ENCODE measurements around the gene COCH. TPM values are rescaled to one million over a fixed set of nuclear protein-coding genes. Genes with fewer than 3 reads are reported as not detected.

Gene COCH
- total RNA-seq, 1 donor from 2014 or later: 0.79 TPM

DNA sequence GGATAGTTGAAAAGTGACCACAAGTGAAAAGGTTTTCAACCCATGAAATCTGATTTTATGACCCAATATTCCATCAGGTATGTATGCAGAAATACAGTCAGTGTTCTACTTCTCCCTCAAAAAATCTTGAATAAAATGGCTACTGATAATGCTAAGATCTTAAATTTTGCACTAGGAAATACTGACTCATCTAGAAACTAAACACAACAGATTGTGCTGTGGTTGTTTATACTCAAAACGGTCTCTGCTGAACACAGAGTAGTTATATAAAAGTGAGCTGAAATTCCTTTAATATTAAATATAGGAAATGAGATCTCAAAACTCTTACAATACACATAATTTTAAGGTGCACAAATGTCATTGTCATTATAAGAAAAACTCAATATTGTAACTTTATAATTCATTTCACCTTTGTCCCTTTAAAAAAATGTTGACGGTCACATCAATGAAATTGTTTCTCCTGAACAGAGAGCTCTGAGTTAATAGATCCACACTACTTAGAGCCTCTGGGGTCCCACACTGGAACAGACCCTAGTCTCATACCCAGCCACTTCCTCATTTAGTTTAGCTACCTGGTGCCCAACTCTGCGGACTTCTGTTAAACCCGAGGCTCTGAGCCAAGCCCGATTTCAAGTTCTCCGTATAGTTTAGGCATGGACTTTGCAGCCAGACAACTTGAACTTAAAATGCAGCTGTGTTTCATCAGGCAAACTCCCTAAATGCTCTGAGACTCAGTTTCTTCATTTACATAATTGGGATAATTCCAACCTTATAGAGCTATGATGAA is 9.3 kb downstream of the COCH start:
- Histone ChIP-seq H3K79me2 (ENCODE audit: insufficient read depth, low read length) (no peaks in the 10 kb centered on the region), H3K27me3 (ENCODE audit: insufficient read depth, low read length) (no peaks in the 10 kb centered on the region), H3K4me3 (ENCODE audit: insufficient read depth, low read depth, low read length) (no peak overlapping the region), H3K4me1 (ENCODE audit: insufficient read depth, low read length) (no peaks in the 10 kb centered on the region), H3K9me3 (ENCODE audit: insufficient read depth, low read depth, low read length) (no peaks in the 10 kb centered on the region), H3K9ac (ENCODE audit: low read length) (no peak overlapping the region), H3K27ac (ENCODE audit: low read depth, low read length) (no peak overlapping the region), H2AFZ (ENCODE audit: low read depth, low read length) (no peak overlapping the region), H4K20me1 (ENCODE audit: insufficient read depth, low read length) (no peaks in the 10 kb centered on the region), H3K36me3 (ENCODE audit: insufficient read depth, low read length) (no peaks in the 10 kb centered on the region), H3K4me2 (ENCODE audit: low read length) (no peak overlapping the region)
- FAIRE-seq: no peak
- no peak for TF ChIP-seq EZH2 (IDR thresholded peaks at IDR 0.05; ENCODE audit: insufficient read depth, low read length)
- TF ChIP-seq, protein P1, sequence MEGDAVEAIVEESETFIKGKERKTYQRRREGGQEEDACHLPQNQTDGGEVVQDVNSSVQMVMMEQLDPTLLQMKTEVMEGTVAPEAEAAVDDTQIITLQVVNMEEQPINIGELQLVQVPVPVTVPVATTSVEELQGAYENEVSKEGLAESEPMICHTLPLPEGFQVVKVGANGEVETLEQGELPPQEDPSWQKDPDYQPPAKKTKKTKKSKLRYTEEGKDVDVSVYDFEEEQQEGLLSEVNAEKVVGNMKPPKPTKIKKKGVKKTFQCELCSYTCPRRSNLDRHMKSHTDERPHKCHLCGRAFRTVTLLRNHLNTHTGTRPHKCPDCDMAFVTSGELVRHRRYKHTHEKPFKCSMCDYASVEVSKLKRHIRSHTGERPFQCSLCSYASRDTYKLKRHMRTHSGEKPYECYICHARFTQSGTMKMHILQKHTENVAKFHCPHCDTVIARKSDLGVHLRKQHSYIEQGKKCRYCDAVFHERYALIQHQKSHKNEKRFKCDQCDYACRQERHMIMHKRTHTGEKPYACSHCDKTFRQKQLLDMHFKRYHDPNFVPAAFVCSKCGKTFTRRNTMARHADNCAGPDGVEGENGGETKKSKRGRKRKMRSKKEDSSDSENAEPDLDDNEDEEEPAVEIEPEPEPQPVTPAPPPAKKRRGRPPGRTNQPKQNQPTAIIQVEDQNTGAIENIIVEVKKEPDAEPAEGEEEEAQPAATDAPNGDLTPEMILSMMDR (IDR thresholded peaks at IDR 0.05; ENCODE audit: insufficient read depth, low read depth, low read length): no peak
- H3K36me3 Mint-ChIP-seq (ENCODE audit: low read depth, unreplicated experiment): no peaks in the 10 kb centered on the region
- no peaks in the 10 kb centered on the region for H3K9me3 Mint-ChIP-seq (ENCODE audit: unreplicated experiment)
- H3K27ac Mint-ChIP-seq (ENCODE audit: unreplicated experiment): no peak overlapping the region
- no peaks in the 10 kb centered on the region for H3K4me1 Mint-ChIP-seq (ENCODE audit: low read depth, unreplicated experiment)
- no peak overlapping the region for H3K4me3 Mint-ChIP-seq (ENCODE audit: unreplicated experiment)
- no peaks in the 10 kb centered on the region for H3K27me3 Mint-ChIP-seq (ENCODE audit: low read depth, unreplicated experiment)
- no peak for DNase-seq (ENCODE audit: low read depth)

DNA sequence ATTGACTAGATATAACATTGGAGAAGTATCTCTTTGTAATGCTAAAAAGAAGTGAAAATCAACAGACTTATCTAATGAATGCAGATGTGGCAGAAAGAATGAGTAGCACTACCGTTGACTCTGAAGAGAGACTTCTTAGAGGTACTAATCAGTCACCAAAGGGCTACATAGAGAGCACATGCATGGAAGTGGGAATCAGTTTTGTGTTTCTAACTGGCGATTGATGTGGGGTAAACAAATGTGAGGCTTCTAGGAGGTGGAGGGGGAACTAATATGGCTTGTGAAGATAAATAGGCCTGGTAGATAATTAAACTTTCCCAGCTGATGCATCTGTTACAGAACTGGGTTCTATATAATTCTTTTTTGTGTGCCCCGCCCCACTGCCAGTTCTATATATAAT is 10.5 kb downstream of the COCH start:
- Histone ChIP-seq H3K4me1 (ENCODE audit: insufficient read depth, low read length) (no peaks in the 10 kb centered on the region), H4K20me1 (ENCODE audit: insufficient read depth, low read length) (no peaks in the 10 kb centered on the region), H3K36me3 (ENCODE audit: insufficient read depth, low read length) (no peaks in the 10 kb centered on the region), H3K79me2 (ENCODE audit: insufficient read depth, low read length) (no peaks in the 10 kb centered on the region), H2AFZ (ENCODE audit: low read depth, low read length) (no peak overlapping the region), H3K27me3 (ENCODE audit: insufficient read depth, low read length) (no peaks in the 10 kb centered on the region), H3K4me3 (ENCODE audit: insufficient read depth, low read depth, low read length) (no peak overlapping the region), H3K9me3 (ENCODE audit: insufficient read depth, low read depth, low read length) (no peaks in the 10 kb centered on the region), H3K9ac (ENCODE audit: low read length) (no peak overlapping the region), H3K27ac (ENCODE audit: low read depth, low read length) (no peak overlapping the region), H3K4me2 (ENCODE audit: low read length) (no peak overlapping the region)
- FAIRE-seq: no peak
- H3K27ac Mint-ChIP-seq (ENCODE audit: unreplicated experiment): no peak overlapping the region
- no peaks in the 10 kb centered on the region for H3K4me1 Mint-ChIP-seq (ENCODE audit: low read depth, unreplicated experiment)
- no peaks in the 10 kb centered on the region for H3K9me3 Mint-ChIP-seq (ENCODE audit: unreplicated experiment)
- no peaks in the 10 kb centered on the region for H3K36me3 Mint-ChIP-seq (ENCODE audit: low read depth, unreplicated experiment)
- DNase-seq (ENCODE audit: low read depth): no peak
- no peaks in the 10 kb centered on the region for H3K27me3 Mint-ChIP-seq (ENCODE audit: low read depth, unreplicated experiment)
- no peak for TF ChIP-seq EZH2 (IDR thresholded peaks at IDR 0.05; ENCODE audit: insufficient read depth, low read length)
- TF ChIP-seq, protein P1 (IDR thresholded peaks at IDR 0.05; ENCODE audit: insufficient read depth, low read depth, low read length): no peak
- no peak overlapping the region for H3K4me3 Mint-ChIP-seq (ENCODE audit: unreplicated experiment)
